Fibroblast of mammary gland (primary cell): ENCODE data around the gene MFAP4.
A peak's percentile ranks its signal among the peaks of the same experiment; 100 is the strongest.

Experiments
- DNase-seq: peaks from one replicate; pipeline ENCODE4 v3.0.0-alpha.2; 2010; ENCODE audit warnings: low read depth
- H3K4me3 ChIP-seq: 2 replicates; pipeline ENCODE4 v1.5.1; 2011; ENCODE audit warnings: low read depth, mild to moderate bottlenecking, low read length, moderate library complexity; ENCODE audit not compliant: control insufficient read depth
- TF ChIP-seq, protein P1 (sequence below): conservative IDR thresholded peaks from 2 replicates; pipeline ENCODE4 v1.5.1; 2011; ENCODE audit warnings: low read depth, low read length, inconsistent platforms; ENCODE audit not compliant: control insufficient read depth, insufficient read depth

MFAP4 gene

DNA sequence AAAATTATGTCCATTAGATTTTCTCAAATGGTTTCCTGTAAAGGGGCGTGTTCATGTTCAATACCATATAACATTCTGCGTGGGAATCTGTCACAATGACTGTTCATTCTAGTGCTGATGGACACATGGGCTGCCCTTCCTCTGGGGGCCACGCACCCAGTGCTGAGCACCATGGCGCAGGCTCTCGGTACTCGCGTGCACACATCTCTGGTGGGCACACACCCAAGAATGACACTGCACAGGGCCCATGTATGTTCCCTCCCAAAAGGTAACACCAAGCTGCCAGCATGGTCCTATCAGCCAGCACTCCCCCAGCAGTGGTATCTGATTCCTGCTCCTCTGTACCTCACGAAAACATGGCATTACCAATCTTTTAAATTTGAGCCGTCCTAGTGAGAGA is 38.2 kb downstream of the MFAP4 start:
- DNase-seq: no peak
- no peak overlapping the region for H3K4me3 ChIP-seq
- TF ChIP-seq, protein P1, sequence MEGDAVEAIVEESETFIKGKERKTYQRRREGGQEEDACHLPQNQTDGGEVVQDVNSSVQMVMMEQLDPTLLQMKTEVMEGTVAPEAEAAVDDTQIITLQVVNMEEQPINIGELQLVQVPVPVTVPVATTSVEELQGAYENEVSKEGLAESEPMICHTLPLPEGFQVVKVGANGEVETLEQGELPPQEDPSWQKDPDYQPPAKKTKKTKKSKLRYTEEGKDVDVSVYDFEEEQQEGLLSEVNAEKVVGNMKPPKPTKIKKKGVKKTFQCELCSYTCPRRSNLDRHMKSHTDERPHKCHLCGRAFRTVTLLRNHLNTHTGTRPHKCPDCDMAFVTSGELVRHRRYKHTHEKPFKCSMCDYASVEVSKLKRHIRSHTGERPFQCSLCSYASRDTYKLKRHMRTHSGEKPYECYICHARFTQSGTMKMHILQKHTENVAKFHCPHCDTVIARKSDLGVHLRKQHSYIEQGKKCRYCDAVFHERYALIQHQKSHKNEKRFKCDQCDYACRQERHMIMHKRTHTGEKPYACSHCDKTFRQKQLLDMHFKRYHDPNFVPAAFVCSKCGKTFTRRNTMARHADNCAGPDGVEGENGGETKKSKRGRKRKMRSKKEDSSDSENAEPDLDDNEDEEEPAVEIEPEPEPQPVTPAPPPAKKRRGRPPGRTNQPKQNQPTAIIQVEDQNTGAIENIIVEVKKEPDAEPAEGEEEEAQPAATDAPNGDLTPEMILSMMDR: no peak

GRCh38 chr17:19348081-19348650 is 38.8 kb downstream of the MFAP4 start:
- TF ChIP-seq, protein P1: no peak
- DNase-seq: no peak
- H3K4me3 ChIP-seq: no peak overlapping the region

DNA sequence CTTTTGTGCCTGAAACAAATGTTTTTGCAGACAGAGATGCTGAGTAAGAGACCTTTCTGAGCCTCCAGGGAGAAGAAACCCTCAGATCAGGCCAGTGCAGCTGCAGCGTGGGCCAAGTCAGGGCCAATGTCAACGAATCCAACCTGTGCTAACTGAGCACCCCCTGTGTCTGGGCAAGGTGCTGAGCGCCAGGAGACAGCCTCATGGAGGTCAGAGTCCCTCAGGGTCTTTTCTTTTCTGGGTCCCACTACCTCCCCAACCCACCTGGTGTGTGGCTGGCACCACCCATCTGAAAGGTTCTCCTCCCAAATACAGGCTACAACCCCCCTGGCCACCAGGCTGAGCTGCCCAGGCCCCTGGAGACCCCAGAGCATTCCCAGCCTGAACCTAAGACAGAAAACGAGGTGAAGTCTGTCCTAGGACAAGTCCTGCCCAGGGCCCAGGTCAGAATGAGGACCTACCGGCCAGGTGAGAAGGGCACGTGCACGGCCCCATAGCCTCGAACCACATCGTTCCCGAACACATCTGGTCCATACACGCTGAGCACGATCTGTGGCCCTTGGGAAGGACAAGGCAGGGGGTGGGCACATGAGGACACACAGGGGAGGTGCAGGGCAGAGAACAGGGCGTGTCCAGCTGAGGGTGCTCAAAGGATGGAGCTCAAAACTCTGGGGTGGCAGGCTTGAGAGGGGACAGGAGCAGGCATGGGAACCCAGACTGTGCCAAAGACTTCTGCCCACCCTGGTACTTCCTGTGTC is 39.5 kb downstream of the MFAP4 start:
- TF ChIP-seq, protein P1: no peak
- no peak overlapping the region for H3K4me3 ChIP-seq
- no peak for DNase-seq

GRCh38 chr17:19346351-19347255 is 40.4 kb downstream of the MFAP4 start:
- TF ChIP-seq, protein P1: no peak
- DNase-seq: peak; percentile 94
- no peak overlapping the region for H3K4me3 ChIP-seq

- DNase-seq: no peak
- TF ChIP-seq, protein P1: no peak
- H3K4me3 ChIP-seq: no peak overlapping the region
Observed at GRCh38 chr17:19345486-19346350, 41.3 kb downstream of the MFAP4 start.

- no peak for DNase-seq
- H3K4me3 ChIP-seq: no peak overlapping the region
- TF ChIP-seq, protein P1: no peak
Observed at GRCh38 chr17:19345067-19345460, 41.9 kb downstream of the MFAP4 start.
